Measurements from ENCODE around the gene CHD1. TPM values are rescaled to one million over a fixed set of nuclear protein-coding genes. Genes with fewer than 3 reads are reported as not detected.

CHD1 gene
- total RNA-seq, 2 experiments from 2014 or later: 66.0 to 66.1 TPM

GRCh38 chr5:98938464-98938863 is 9.7 kb upstream of the CHD1 start:
- ChIA-PET CTCF (no interaction called here), POLR2A (no interaction called here)

GRCh38 chr5:98936948-98937715 is 8.3 kb upstream of the CHD1 start:
- POLR2A ChIA-PET: no interaction called here

DNA sequence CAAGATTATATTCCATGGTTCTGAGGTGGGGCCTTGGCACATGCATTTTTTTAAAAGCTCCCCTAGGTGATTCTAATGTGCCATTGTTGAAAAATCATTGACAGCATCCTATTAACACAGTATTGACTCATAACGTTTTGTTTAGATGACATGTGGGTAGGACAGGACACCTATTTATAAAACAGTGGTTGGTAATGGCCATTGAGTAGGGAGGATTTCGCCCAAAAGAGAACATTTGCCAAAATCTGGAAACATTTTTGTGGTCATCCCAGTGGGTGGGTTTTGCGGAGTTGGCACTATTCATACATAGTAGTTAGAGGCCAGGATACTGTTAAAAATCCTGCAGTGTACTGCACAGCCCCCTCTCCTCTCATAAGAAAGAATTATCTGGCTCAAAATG is 6.4 kb upstream of the CHD1 start:
- ChIA-PET CTCF (no interaction called here), POLR2A (interaction anchor here (0.6 kb wide), 1 partner anchor 35 kb away, joined by 4 read pairs; no protein-coding TSS in a partner anchor)

More at GRCh38 chr5:98936948-98937715, 8.3 kb upstream of the CHD1 start:
- CTCF ChIA-PET: no interaction called here

- ChIA-PET POLR2A (interaction anchor here (1.5 kb wide), 1 partner anchor 93 kb away, joined by 5 read pairs; no protein-coding TSS in a partner anchor), CTCF (interaction anchor here (1.1 kb wide), 1 partner anchor 126 kb away, joined by 3 read pairs; no protein-coding TSS in a partner anchor)
Observed at GRCh38 chr5:98934546-98934945, 5.7 kb upstream of the CHD1 start.

DNA sequence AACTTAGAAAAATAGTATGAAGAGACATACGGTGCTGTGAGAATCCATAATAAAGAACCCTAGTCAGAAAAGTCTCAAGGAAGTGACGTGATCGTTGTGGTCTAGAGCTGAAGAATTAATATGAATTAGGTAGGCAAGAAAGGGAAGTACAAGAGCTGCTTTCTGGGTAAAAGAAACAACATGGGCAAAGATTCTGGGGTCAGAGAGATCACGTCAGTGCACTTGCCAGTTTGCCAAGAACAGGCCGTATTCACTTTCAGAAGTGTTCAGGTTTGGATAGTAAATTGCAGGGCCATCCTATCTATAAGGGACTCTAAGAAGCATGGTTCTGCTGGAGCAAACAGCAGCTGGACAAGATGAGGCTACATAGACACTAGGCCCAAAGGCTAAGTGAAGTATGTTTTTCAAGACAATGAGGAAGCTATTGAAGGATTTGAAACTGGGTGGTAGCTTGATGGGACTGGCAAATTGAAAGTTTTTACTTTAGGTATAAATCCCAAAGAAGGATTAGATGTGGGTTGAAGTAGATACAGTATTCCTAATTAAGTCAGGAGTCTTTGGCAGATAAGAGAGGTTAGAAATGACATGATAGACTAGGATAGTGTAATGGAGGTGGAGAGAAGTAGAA is 4.8 kb upstream of the CHD1 start:
- POLR2A ChIA-PET: interaction anchor here (0.5 to 1.5 kb wide), 2 partner anchors 94 to 1967 kb away, joined by 3 to 5 read pairs; no protein-coding TSS in a partner anchor
- CTCF ChIA-PET: interaction anchor here (1.1 kb wide), 1 partner anchor 127 kb away, joined by 3 read pairs; no protein-coding TSS in a partner anchor

GRCh38 chr5:98930972-98931762 is 2.4 kb upstream of the CHD1 start:
- POLR2A ChIA-PET: no interaction called here
- CTCF ChIA-PET: no interaction called here

- CTCF ChIA-PET: no interaction called here
- POLR2A ChIA-PET: interaction anchor here (0.7 to 1.3 kb wide), 5 partner anchors 8 to 1971 kb away, joined by 3 to 7 read pairs (median 4); no protein-coding TSS in a partner anchor
Observed at GRCh38 chr5:98929710-98930298, 997 bp upstream of the CHD1 start.

- POLR2A ChIA-PET: interaction anchor here (0.7 to 1.6 kb wide), 2 partner anchors 17 to 98 kb away, joined by 5 read pairs; no protein-coding TSS in a partner anchor
- CTCF ChIA-PET: no interaction called here
Observed at GRCh38 chr5:98927989-98928872, 576 bp downstream of the CHD1 start.

DNA sequence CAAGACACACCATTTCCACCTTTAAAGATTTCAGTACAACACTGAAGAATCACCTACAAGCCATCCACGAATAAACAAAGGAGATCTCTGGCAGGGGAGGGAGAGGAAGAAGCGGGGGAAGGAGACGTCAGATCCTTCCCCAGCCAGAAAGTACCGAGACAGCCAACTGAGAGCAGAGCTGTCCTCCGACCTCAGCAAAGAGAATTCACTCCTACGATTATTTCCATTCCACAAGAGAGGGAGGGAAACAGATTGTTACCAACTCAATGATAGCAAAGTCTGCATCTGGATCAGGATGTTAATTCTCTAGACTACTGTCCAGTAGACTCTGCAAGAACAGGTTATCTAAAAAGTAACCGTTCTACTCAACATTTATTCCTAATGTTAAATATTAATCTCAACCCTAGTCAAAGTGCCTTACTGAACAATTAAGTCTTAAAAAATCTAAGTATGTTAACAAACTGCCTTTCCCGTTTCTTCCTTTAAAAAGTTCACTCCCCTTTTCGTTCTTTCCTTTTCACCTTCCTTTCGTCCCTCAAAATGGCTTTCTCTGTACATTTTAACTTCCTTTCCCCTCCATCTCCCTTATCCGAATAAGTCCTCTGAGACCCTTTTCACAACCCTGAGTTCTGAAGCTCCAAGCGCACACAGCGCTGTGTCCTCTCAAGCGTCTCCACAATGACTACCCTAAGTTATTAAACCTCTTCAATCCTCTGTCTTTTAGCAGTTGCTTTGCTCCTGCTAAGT is 1.4 kb downstream of the CHD1 start:
- POLR2A ChIA-PET: interaction anchor here (0.6 to 1.6 kb wide), 4 partner anchors 14 to 1966 kb away, joined by 3 to 14 read pairs (median 5); no protein-coding TSS in a partner anchor
- CTCF ChIA-PET: interaction anchor here (0.5 kb wide), 1 partner anchor 27 kb away, joined by 3 read pairs; no protein-coding TSS in a partner anchor

DNA sequence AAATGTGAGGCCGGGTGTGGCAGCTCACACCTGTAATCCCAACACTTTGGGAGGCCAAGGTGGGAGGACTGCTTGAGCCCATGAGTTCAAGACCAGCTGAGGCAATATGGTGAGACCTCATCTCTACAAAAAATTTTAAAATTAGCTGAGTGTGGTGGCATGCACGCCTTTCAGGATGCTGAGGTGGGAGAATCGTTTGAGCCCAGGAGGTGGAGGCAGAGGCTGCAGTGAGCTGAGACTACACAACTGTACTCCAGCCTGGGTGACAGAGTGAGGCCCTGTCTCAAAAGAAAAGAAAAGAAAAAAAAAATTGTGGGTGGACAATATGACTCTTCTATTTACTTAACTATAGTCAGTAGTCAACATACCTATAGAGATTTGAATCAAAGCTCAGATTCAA is 4.8 kb downstream of the CHD1 start:
- CTCF ChIA-PET: interaction anchor here (1.3 kb wide), 1 partner anchor 10 kb away, joined by 4 read pairs; no protein-coding TSS in a partner anchor

DNA sequence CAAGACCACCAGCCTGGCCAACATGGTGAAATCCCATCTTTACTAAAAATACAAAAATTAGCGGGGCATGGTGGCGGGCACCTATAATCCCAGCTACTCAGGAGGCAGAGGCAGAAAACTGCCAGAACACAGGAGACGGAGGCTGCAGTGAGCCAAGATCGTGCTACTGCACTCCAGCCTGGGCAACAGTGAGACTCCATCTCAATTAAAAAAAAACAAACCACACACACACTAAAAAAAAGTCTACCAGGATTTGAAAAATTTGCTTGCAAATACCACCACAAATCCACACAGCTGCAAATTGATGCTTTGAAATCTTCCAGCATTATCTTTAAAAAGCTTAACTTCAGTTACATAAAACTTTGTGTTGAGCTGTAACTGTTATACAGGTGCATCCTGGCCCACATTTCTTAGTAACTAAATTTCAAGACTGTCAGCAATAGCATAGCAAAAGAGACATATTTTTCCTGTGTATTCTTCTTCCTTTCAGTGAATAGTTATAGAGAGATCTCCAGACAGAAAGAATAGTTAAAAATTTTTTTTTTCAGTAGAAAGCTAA is 6.8 kb downstream of the CHD1 start:
- POLR2A ChIA-PET: interaction anchor here (0.6 kb wide), 1 partner anchor 20 kb away, joined by 3 read pairs; no protein-coding TSS in a partner anchor
- CTCF ChIA-PET: no interaction called here

More for the DNA sequence above, 4.8 kb downstream of the CHD1 start:
- POLR2A ChIA-PET: no interaction called here

DNA sequence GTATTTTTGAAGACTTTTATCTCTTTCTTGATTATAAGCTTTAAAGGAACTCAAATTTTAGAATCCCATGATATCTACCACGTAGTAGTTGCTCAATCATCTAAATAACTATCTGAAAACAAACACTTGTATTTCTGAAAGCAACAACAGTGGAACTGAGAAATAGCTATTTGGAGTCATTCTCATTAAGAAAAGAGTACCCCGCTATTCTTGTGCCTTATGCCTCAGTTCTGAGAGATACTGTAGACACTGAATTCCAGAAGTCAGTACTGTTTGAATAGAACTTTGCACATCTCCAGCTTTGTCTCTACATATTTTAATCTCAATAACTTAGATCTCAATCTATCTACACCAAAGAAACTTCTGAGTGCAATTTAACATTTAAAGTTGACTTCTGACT is 11.4 kb downstream of the CHD1 start:
- CTCF ChIA-PET: no interaction called here
- POLR2A ChIA-PET: interaction anchor here (0.5 kb wide), 1 partner anchor 24 kb away, joined by 4 read pairs; no protein-coding TSS in a partner anchor

DNA sequence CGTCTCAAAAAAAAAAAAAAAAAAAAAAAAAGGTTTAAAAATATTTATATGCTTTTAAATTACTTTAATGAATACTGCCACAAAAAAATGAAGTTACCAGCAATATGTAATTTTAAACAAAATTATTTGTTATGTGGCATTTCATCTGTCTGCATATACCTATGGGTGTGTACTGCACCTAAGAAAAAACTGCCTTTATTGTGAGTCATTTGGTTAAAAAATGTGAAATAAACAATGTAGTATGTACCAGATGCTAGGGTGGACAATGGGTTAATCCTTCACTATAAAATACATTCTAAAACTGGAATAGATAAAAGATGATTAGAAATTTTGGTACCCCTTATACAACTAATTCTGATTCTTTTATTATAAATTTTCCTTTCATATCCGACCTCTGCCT is 12.3 kb downstream of the CHD1 start:
- ChIA-PET POLR2A (no interaction called here), CTCF (no interaction called here)

- CTCF ChIA-PET: interaction anchor here (1.4 kb wide), 1 partner anchor 10 kb away, joined by 4 read pairs; no protein-coding TSS in a partner anchor
- POLR2A ChIA-PET: interaction anchor here (1.4 kb wide), 1 partner anchor 13 kb away, joined by 5 read pairs; no protein-coding TSS in a partner anchor
Observed at GRCh38 chr5:98913911-98914310, 14.9 kb downstream of the CHD1 start.

- ChIA-PET POLR2A (interaction anchor here (1.2 kb wide), 1 partner anchor 17 kb away, joined by 5 read pairs; no protein-coding TSS in a partner anchor), CTCF (no interaction called here)
Observed at GRCh38 chr5:98911280-98912040, 17.3 kb downstream of the CHD1 start.

DNA sequence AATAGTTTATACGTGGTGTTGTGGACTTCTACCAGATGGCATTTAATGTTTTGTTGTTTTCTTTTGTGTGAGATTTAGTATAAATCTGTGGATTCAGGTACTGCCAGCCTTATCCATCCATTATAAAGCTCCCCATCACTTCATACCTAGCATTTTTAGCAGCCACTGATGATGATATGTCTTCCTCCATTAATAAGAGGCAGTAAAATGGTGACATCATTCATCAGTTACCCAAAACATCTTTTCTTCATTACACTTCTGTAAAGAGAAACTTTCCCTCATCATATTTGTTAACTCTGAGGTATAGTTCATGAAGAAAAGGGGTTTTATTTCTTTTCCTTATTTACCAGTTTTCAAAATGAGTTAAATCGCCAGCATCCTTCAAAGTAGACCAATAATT is 19.4 kb downstream of the CHD1 start:
- ChIA-PET POLR2A (no interaction called here), CTCF (no interaction called here)
